Activated CD8-positive, alpha-beta T cell treated with anti-CD3 and anti-CD28 coated beads for 36 hours (primary cell): ENCODE data around the gene OR2S2. TPM values are rescaled to one million over a fixed set of nuclear protein-coding genes. Genes with fewer than 3 reads are reported as not detected.

Experiments
- ATAC-seq: fragments of 200-7000 bp; cut with Tn5 transposase; one replicate; pipeline ENCODE4 v1.10.0; 2021; ENCODE audit warnings: mild to moderate bottlenecking, moderate library complexity
- CTCF ChIA-PET: fragments of 350-600 bp; sonication (Branson Sonifier 250); formaldehyde crosslinking; loops from one replicate; lab custom pipeline; 2021; ENCODE audit warnings: antibody characterized with exemption; lab: Charles Lee
- POLR2A ChIA-PET: fragments of 350-600 bp; sonication (Branson Sonifier 250); formaldehyde crosslinking; loops from one replicate; lab custom pipeline; 2021; ENCODE audit warnings: antibody characterized with exemption; lab: Charles Lee
- DNase-seq: peaks from one replicate; pipeline ENCODE4 v3.0.0-alpha.2; 2020
- H3K27ac Mint-ChIP-seq: one replicate; pipeline ENCODE4 v1.8.0; 2021; ENCODE audit warnings: mild to moderate bottlenecking, mixed read lengths
- H3K27me3 Mint-ChIP-seq: one replicate; pipeline ENCODE4 v1.8.0; 2021; ENCODE audit warnings: mixed read lengths
- H3K36me3 Mint-ChIP-seq: one replicate; pipeline ENCODE4 v1.8.0; 2021; ENCODE audit warnings: low read depth, mixed read lengths
- H3K4me1 Mint-ChIP-seq: one replicate; pipeline ENCODE4 v1.8.0; 2021; ENCODE audit warnings: low read depth, mixed read lengths
- H3K4me3 Mint-ChIP-seq: one replicate; pipeline ENCODE4 v1.8.0; 2021; ENCODE audit warnings: mild to moderate bottlenecking, moderate library complexity, mixed read lengths
- H3K9me3 Mint-ChIP-seq: one replicate; pipeline ENCODE4 v1.8.0; 2021; ENCODE audit warnings: mixed read lengths
- CTCF ChIP-seq: fragments of 200-600 bp; IDR thresholded peaks from one replicate; pipeline ENCODE4 v1.8.0; 2022; ENCODE audit warnings: antibody characterized with exemption, mild to moderate bottlenecking
- intact Hi-C: fragments of 100-400 bp; cut with micrococcal nuclease; formaldehyde crosslinking; loops from one replicate; pipeline ENCODE4 v1.10.0; 2022
- total RNA-seq, 2 experiments: library from RNA; stranded (reverse); gene quantifications; one replicate each; pipeline ENCODE4 v1.2.3, GENCODE V29; 2021

Gene OR2S2
- not detected for total RNA-seq

DNA sequence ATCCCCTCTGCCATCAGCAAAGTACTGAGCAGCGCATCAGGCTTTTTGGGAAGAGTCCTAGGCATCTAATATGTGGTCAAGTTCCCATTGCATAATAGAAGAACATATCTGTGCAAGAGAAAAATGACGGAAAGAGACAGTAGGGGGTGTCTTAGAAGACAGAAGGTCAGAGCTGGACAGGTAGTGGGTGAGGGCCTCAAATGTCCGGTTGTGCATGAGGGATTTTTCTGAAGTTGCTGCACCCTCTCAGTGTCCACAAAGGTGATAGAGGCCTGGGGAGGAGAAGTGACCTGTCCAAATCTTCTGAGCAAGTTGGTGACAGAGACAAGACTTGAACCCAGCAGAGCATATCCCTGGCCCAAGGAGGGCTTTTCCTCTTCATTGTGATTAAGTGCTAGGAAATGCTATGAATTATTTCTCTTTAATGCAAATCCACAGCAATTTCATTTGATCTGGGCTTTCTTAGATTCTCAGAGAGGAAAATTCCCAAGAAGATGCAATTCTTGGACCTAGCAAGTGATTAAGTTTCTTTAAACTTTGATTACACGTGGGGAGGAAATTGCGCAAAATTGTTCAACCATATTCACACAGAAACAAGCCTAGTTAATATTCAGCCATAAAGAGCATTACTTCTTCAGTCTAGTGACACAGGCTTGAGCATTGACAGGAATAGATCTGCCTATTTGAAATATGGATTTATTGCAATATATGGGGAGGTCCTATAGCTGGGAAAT is at the start of gene OR2S2:
Gene OR2S2, minus strand, starts transcription at position 51 of the 734 bp plus-strand sequence. CDS start 56 bp downstream, outside the sequence.
- Mint-ChIP-seq H3K4me1 (no peaks in the 10 kb centered on the region), H3K9me3 (no peaks in the 10 kb centered on the region), H3K27me3 (peaks cover 4% of the 10 kb centered on the region), H3K27ac (no peak within 1 kb of the TSS), H3K36me3 (no peaks in the 10 kb centered on the region), H3K4me3 (no peak within 1 kb of the TSS)
- no peak for TF ChIP-seq CTCF
- ATAC-seq (no peak), DNase-seq (no peak)
- ChIA-PET POLR2A (no interaction called here), CTCF (interaction anchor here (0.9 to 4.3 kb wide), 7 partner anchors 14 to 168 kb away, joined by 3 to 53 read pairs (median 6); no protein-coding TSS in a partner anchor)
- intact Hi-C loops: loop anchor here (5.0 kb wide), 1 partner anchor 64 kb away; no protein-coding TSS in a partner anchor

DNA sequence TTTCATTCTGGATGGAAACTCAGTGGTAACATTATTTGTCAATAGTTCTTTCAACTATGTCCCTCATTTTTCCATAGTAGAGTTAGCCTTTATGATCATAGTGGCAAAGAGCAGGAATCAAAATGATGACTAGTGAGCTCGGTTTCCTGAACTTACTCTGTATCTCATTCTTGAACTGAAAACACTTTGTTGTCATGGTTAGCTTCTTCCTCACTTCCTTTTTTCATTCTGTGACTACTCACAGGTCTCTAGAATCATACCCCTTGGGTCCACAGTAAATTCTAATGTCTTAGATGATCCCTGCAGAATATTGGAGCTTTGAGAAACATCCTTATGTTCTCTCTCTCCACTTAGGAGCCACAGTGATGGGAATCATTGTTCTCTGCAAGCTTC is 49.4 kb upstream of the OR2S2 start:
- ChIA-PET CTCF (interaction anchor here (1.0 to 7.5 kb wide), 23 partner anchors 7 to 182 kb away, joined by 3 to 136 read pairs (median 6); no protein-coding TSS in a partner anchor), POLR2A (interaction anchor here (1.2 kb wide), 1 partner anchor 14 kb away, joined by 4 read pairs; no protein-coding TSS in a partner anchor)
- no peak for DNase-seq
- Mint-ChIP-seq H3K36me3 (no peaks in the 10 kb centered on the region), H3K9me3 (peaks cover 11% of the 10 kb centered on the region), H3K27me3 (peaks cover 29% of the 10 kb centered on the region), H3K4me1 (peaks cover 13% of the 10 kb centered on the region), H3K4me3 (no peak overlapping the region), H3K27ac (no peak overlapping the region)
- TF ChIP-seq CTCF: no peak
- intact Hi-C loops: no loop called here
- ATAC-seq: no peak

- no peaks in the 10 kb centered on the region for H3K36me3 Mint-ChIP-seq
- H3K27me3 Mint-ChIP-seq: peaks cover 29% of the 10 kb centered on the region
- ATAC-seq (no peak), DNase-seq (no peak)
- H3K27ac Mint-ChIP-seq: no peak overlapping the region
- intact Hi-C loops: no loop called here
- no peak overlapping the region for H3K4me3 Mint-ChIP-seq
- TF ChIP-seq CTCF: no peak
- H3K9me3 Mint-ChIP-seq: peaks cover 11% of the 10 kb centered on the region
- peaks cover 13% of the 10 kb centered on the region for H3K4me1 Mint-ChIP-seq
- ChIA-PET POLR2A (interaction anchor here (1.2 kb wide), 1 partner anchor 14 kb away, joined by 4 read pairs; no protein-coding TSS in a partner anchor), CTCF (interaction anchor here (1.0 to 7.5 kb wide), 20 partner anchors 12 to 183 kb away, joined by 3 to 136 read pairs (median 5); no protein-coding TSS in a partner anchor)
Observed at GRCh38 chr9:36006549-36007315, 48.8 kb upstream of the OR2S2 start.

GRCh38 chr9:36005891-36006290 is 47.9 kb upstream of the OR2S2 start:
- H3K27ac Mint-ChIP-seq: no peak overlapping the region
- H3K36me3 Mint-ChIP-seq: no peaks in the 10 kb centered on the region
- intact Hi-C loops: no loop called here
- H3K9me3 Mint-ChIP-seq: peaks cover 11% of the 10 kb centered on the region
- DNase-seq (no peak), ATAC-seq (no peak)
- TF ChIP-seq CTCF: no peak
- H3K4me1 Mint-ChIP-seq: peaks cover 13% of the 10 kb centered on the region
- peaks cover 31% of the 10 kb centered on the region for H3K27me3 Mint-ChIP-seq
- no peak overlapping the region for H3K4me3 Mint-ChIP-seq
- ChIA-PET POLR2A (no interaction called here), CTCF (interaction anchor here (1.0 to 7.5 kb wide), 3 partner anchors 16 to 97 kb away, joined by 3 to 136 read pairs (median 25); no protein-coding TSS in a partner anchor)
